ENCODE results near the gene EFEMP2.

Gene EFEMP2

GRCh38 chr11:65873318-65874156 is 937 bp upstream of the EFEMP2 start:
- H3K4me3 ChIP-seq (replicated peaks in 1 of 2; ENCODE audit: low read depth in 2 of 2, low read length in 2 of 2) = peak overlapping the region; percentile 59 to 65
- TF ChIP-seq, protein P1, sequence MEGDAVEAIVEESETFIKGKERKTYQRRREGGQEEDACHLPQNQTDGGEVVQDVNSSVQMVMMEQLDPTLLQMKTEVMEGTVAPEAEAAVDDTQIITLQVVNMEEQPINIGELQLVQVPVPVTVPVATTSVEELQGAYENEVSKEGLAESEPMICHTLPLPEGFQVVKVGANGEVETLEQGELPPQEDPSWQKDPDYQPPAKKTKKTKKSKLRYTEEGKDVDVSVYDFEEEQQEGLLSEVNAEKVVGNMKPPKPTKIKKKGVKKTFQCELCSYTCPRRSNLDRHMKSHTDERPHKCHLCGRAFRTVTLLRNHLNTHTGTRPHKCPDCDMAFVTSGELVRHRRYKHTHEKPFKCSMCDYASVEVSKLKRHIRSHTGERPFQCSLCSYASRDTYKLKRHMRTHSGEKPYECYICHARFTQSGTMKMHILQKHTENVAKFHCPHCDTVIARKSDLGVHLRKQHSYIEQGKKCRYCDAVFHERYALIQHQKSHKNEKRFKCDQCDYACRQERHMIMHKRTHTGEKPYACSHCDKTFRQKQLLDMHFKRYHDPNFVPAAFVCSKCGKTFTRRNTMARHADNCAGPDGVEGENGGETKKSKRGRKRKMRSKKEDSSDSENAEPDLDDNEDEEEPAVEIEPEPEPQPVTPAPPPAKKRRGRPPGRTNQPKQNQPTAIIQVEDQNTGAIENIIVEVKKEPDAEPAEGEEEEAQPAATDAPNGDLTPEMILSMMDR (IDR thresholded peaks at IDR 0.05; ENCODE audit: low read depth, low read length) = no peak
- DNase-seq (ENCODE audit: low read depth in 2 of 2) = peak; percentile 93 to 95

- H3K4me3 ChIP-seq (replicated peaks in 1 of 2; ENCODE audit: low read depth in 2 of 2, low read length in 2 of 2) = peak overlapping the region; percentile 61 to 65
- DNase-seq (ENCODE audit: low read depth in 2 of 2) = peak in 1 of 2 donors; percentile 51
- TF ChIP-seq, protein P1 (IDR thresholded peaks at IDR 0.05; ENCODE audit: low read depth, low read length) = peak; percentile 34
These were observed 620 bp downstream of the EFEMP2 start for GRCh38 chr11:65871811-65872548.

- DNase-seq (ENCODE audit: low read depth in 2 of 2) = no peak
- TF ChIP-seq, protein P1 (IDR thresholded peaks at IDR 0.05; ENCODE audit: low read depth, low read length) = no peak
- peak overlapping the region; percentile 61 to 65 for H3K4me3 ChIP-seq (replicated peaks in 1 of 2; ENCODE audit: low read depth in 2 of 2, low read length in 2 of 2)
These were observed 1.6 kb downstream of the EFEMP2 start for GRCh38 chr11:65870706-65871681.

DNA sequence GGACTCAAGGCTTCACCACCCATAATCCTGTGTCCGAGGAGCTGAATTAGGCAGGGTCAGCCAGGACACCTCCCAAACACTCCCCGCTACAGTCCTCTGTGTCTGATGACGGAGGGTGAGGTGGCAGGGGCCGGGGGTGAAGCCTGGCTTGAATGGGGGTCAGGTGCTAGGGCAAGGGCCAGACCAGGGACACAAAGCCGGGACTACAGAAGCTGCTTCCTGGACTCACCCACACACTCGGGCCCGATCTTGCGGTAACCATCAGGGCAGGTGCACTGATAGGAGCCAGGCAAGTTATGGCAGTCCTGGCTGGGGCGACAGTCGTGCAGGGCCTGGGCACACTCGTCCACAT is 2.3 kb downstream of the EFEMP2 start:
- TF ChIP-seq, protein P1 (IDR thresholded peaks at IDR 0.05; ENCODE audit: low read depth, low read length) = no peak
- peak overlapping the region in 1 of 2 donors; percentile 65 for H3K4me3 ChIP-seq (replicated peaks in 1 of 2; ENCODE audit: low read depth in 2 of 2, low read length in 2 of 2)
- no peak for DNase-seq (ENCODE audit: low read depth in 2 of 2)

- no peak overlapping the region for H3K4me3 ChIP-seq (replicated peaks in 1 of 2; ENCODE audit: low read depth in 2 of 2, low read length in 2 of 2)
These were observed 2.8 kb downstream of the EFEMP2 start for GRCh38 chr11:65869643-65870306.

More at GRCh38 chr11:65869643-65870306, 2.8 kb downstream of the EFEMP2 start:
- TF ChIP-seq, protein P1 (IDR thresholded peaks at IDR 0.05; ENCODE audit: low read depth, low read length) = no peak
- DNase-seq (ENCODE audit: low read depth in 2 of 2) = no peak

Measured in cardiac fibroblast (primary cell).